HepG2 (cell line): ENCODE measurements around the gene MAN1C1.

Experiments
- EP300 ChIP-seq, 3 experiments: sonication (generic) in 1 of 3; formaldehyde crosslinking in 1 of 3; IDR thresholded peaks; 2 replicates each; pipeline versions ENCODE4 v1.5.1 to v1.6.1; 2011 to 2020; ENCODE audit warnings: low read depth in 2 of 3, low read length in 2 of 3, borderline replicate concordance in 1 of 3, improper control_type of control experiment in 1 of 3, mild to moderate bottlenecking in 1 of 3, missing genetic modification reagents in 1 of 3, moderate library complexity in 1 of 3
- GATAD2A ChIP-seq: IDR thresholded peaks from 2 replicates; pipeline ENCODE4 v1.6.1; 2016
- PHF8 ChIP-seq: sonication (generic); formaldehyde crosslinking; IDR thresholded peaks from 2 replicates; pipeline ENCODE4 v1.5.0; 2020; ENCODE audit warnings: missing genetic modification reagents
- SMAD3 ChIP-seq: sonication (generic); formaldehyde crosslinking; IDR thresholded peaks from 2 replicates; pipeline ENCODE4 v1.4.0; 2020; ENCODE audit warnings: missing genetic modification reagents
- SMC3 ChIP-seq: IDR thresholded peaks from 2 replicates; pipeline ENCODE4 v1.6.1; 2011; ENCODE audit warnings: low read length, improper control_type of control experiment
- TF ChIP-seq, protein P1 (sequence below): sonication (generic); formaldehyde crosslinking; IDR thresholded peaks from 2 replicates; pipeline ENCODE4 v1.8.0; 2022; ENCODE audit warnings: missing genetic modification reagents, mild to moderate bottlenecking, borderline replicate concordance

DNA sequence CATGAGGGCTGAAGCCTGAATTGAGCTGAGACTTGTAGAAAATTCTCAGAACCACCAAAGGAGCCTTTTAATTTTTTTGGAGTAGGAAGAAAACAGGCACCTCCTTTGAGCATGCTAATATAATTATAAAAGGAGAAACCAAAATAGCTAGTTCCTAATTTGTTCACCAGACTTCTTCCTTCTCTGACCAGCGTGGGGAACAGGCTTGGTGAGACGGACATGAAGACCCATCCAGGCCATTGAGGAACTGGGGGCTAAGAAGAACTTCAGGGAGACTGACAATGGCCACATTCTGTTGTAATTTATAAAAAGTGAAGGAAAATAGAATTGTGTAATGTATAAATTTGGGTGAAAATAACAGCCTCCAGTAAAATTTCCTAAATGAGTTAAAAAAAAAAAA lies 62.6 kb downstream of the MAN1C1 start:
- TF ChIP-seq SMAD3 (CRISPR knock-in tag) (no peak), SMC3 (no peak), GATAD2A (CRISPR knock-in tag) (no peak), PHF8 (CRISPR knock-in tag) (no peak), EP300 (IDR thresholded peaks at IDR 0.05; ENCODE audit: low read depth in 2 of 2, low read length in 2 of 2) (no peak), EP300 (CRISPR knock-in tag; IDR thresholded peaks at IDR 0.05; ENCODE audit: borderline replicate concordance) (no peak)
- TF ChIP-seq, protein P1, sequence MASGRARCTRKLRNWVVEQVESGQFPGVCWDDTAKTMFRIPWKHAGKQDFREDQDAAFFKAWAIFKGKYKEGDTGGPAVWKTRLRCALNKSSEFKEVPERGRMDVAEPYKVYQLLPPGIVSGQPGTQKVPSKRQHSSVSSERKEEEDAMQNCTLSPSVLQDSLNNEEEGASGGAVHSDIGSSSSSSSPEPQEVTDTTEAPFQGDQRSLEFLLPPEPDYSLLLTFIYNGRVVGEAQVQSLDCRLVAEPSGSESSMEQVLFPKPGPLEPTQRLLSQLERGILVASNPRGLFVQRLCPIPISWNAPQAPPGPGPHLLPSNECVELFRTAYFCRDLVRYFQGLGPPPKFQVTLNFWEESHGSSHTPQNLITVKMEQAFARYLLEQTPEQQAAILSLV (CRISPR knock-in tag): no peak
